HG03520 (cell line): Measurements from ENCODE around the gene COPZ1.

Experiments used
- ATAC-seq: cut with Tn5 transposase; IDR thresholded peaks from one replicate; pipeline ENCODE4 v1.9.1; 2021; ENCODE audit warnings: mild to moderate bottlenecking, moderate library complexity; ENCODE audit not compliant: unreplicated experiment

Gene COPZ1

DNA sequence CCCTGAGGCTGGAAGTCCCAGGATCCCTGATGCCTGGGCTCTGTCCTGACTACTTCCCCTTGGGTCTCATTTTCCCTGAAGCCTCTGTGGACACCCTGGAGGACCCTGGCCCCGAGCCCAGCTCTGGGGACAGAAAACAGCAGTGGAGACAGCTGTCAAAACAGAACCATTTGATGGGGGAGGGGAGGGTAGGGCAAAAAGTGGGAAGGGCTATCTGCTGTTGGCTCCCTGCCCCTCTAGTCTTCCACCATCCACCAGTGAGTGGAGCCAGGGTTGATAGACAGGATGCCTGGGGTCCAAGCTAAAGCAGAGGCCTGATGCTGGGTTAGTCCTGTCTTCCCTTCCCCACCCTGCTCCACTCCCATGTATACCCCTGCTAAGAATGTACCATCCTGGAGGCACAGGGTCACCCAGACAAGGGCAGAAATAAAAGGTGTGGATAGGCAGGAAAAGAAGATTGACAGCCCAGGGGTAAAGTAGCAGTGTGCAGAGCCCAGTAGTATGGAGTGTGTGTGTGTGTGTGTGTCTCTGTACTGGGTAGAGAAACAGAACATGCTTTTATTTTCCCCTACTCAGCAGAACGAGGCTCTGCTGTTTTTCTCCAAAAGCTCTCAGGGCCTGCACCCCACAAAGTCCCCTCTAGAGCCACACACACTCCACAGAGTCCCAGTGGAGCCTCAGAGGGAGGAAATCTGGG, 49.8 kb downstream of the COPZ1 start:
- no peak for ATAC-seq

DNA sequence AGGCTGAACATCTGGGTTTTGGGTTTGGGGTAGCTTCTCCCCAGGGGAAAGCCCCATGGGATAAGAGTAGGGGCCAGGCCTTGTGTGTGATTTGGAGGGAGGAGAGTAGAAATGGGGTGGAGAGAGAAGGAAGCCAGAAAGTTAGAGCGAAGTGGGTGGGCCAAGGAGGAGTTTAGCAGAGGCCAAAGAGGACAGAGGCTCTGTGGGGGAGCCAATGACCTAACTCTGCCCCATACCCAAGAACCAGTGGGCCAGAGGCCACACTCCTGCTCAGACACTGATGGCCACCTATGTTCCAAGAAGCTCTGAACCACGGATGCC, 50.3 kb downstream of the COPZ1 start:
- ATAC-seq = no peak

DNA sequence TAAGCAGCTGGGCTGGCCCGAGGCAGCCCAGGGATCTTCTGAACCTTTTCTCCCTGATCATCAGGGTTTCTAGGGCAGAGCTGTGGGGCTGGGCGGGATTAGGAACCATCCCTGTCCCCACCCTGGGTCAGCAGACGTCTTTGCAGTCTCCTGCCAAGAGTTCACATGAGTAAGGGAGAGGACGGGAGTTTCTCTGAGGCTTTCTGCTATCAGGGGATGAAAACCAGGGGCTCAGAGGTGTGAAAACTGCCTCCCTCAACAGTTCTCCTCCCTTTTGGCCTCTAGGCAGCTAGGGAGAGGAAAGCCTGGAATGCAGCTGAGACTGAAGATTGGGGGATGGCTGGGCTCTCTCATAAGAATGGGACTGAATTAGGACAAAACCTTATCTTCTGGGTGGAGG, 51.7 kb downstream of the COPZ1 start:
- no peak for ATAC-seq

DNA sequence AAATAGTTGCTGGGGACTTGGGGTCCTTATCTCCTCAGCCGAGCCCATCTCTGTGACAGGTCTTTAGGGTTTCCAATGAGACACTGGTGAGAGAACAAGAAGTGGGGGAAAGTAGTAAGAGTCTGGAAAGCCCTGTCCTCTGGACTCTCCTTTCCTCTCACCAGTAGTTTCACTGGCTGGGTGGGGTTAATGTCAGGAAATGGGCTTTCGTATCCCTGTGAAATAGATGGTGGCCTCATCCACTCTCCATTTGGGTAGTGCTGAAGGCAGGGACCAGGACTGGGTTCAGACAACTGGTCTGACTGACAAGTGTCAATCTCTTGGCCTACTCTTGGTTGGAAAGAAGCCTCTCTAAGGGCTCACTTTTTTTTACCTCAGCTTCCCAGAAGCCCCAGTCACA, 52.1 kb downstream of the COPZ1 start:
- ATAC-seq = no peak

DNA sequence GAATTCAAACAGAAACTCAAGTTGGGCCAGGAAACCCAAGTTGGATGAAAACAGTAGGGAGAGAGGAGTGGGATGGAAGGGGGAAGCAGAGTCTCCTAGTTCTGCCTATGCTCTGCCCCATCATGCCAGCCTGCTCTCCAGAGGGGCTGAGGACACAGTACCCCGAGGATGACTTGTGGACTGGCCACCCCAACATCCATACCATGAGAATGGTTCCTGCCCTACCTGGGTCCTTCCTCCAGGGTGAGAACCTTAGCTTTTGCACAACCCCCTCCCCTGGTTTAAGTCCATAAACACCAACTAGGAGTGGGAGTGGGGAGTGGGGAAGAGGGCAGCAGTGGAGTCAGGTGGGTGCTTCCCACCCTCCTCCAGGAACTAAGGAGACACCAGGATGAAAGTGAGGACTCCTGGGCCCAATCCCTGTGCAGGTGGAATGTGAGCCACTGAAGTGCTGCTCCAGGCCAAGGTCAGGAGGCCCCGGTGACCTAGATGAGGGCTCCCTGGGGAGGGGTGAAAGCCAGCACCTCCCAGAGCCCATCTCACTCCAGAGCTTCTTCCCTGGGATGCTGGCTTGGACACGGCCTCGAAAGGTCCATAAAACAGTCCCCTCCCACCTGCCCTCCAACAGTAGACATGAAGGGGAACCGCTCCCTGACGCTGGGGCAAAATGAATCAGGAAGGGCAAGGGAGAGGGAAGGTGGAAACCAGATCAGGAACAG, 53.0 kb downstream of the COPZ1 start:
- no peak for ATAC-seq

DNA sequence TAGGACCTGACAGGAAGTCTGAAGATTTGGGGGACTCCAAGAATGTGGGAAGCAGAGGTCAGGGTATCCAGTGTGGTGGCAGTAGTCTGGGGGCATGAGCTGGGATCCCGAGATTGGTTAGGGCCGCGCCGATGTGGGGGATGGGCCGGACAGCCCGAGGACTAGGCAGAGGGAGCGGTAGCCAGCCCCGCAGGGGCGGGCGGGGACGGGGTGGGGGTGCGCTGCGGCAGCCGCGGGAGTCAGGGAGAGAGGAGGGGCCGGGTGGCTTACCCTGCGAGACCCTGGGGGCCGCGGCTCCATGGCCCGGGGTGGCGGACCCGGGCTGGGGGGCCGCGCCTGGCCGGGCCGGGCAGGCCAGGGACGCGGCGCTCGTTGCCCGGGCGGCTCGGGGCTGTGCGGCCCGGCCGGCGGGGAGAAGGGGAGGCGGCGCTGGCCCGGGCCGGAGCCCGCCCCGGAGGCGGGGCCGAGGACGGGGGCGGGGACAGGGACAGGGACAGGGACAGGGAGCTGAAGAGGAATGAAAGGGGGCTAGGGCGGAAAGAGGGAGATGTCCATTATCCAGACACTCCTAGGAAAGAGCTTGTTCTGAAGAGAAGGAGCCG, 54.0 kb downstream of the COPZ1 start:
- no peak for ATAC-seq

DNA sequence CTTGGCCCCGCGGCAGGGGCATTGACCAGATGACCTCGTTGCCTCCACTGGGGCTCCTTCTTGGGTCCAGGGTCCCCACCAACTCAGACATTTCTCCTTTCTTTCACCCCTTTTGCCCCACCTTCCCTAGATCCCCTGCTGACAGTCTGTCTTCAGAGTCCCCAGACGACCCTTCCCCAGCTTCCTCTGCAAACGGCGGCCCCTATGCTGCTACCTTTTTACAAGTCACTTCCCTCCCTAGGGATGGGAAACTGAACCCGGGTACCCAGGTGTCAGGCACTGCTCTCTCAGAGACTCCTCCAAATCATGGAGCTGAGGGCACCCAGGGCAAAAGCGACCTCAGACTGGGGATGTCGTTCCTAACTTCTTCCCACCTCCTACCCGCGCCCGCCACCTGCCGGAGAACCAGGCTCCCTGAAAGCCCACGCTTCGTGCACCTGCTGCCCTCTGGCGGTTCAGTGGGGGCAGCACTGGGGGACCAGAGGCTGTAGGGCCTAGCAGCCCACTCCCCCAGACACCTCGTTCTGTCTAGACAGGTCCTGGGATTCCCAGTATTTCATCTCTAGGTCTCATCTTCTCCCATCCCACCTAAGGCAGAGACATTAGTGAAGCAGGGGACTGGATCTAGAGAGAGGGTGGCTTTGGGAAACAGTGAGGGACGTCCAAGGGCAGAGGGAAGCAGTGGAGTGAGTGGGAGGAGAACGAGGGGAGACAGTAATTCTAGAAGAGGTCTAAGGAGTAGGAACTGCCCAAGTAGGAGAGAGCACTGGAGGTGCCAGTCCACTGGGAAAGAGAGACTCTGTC, 54.7 kb downstream of the COPZ1 start:
- ATAC-seq = peak; percentile 74

DNA sequence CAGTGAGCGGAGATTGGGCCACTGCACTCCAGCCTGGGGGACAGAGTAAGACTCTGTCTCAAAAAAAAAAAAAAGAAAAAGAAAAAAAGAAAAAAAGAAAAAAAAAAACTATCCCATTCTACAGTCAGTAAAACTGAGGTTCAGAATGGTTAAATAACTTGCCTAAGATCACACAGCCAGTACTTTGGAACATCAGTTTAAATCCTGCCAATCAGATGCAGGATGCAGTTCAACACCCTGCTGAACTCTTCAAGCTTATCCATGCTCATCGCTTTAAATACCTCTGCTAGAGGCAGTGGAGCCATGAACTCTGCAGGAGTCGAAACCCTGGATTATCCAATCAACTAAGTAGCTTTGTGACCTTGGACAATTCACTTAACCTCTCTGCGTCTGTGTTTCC, 56.2 kb downstream of the COPZ1 start:
- ATAC-seq = no peak

DNA sequence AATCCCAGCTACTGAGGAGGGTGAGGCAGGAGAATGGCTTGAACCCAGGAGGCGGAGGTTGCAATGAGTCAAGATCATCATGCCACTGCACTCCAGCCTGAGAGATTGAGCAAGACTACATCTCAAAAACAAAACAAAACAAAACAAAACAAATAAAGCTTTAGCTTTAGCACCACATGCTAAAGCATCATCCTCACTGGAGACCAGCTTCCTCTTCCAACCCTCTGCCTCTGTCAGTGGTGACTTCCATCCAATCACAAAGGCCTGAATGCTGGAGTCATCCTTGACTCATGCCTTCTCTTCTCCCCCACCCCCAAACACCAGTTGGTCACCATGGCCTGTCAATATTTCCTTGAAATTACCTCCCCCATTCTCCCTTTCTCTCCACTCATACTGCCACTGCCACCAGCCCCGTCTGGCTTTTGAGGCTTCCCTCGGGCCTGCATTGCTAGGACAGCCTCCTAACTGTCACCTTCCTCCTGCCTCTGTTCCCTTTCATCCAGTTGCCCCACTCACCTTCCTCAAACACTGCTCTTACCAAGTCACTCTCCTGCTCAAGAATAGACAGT, 58.2 kb downstream of the COPZ1 start:
- no peak for ATAC-seq

DNA sequence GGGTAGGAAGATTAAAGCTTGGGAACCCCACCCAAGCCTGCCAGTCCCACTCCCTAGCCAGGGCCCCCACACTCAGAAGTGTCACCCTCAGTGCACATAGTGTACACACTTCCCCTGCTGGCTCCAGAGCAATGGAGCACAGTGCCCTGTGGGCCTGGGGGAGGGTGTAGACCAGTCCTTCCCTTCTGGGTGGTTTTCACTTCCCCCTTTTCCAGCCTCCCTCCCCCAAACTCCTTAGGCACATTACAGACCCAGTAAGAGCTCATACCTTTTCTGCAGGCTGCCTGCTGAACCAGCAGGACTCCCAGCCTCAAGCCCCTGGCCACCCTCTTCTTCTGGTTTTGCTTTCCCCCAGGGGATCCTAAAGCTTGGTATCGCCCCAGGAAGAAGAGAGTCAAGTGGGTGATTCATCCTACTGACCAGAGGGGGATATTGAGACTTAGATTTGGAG, 59.7 kb downstream of the COPZ1 start, which contains the start of gene ZNF385A:
TSS of gene ZNF385A (minus strand) at position 143 of the 451 bp plus-strand sequence. CDS start 219 bp downstream, outside the sequence.
- ATAC-seq = no peak

DNA sequence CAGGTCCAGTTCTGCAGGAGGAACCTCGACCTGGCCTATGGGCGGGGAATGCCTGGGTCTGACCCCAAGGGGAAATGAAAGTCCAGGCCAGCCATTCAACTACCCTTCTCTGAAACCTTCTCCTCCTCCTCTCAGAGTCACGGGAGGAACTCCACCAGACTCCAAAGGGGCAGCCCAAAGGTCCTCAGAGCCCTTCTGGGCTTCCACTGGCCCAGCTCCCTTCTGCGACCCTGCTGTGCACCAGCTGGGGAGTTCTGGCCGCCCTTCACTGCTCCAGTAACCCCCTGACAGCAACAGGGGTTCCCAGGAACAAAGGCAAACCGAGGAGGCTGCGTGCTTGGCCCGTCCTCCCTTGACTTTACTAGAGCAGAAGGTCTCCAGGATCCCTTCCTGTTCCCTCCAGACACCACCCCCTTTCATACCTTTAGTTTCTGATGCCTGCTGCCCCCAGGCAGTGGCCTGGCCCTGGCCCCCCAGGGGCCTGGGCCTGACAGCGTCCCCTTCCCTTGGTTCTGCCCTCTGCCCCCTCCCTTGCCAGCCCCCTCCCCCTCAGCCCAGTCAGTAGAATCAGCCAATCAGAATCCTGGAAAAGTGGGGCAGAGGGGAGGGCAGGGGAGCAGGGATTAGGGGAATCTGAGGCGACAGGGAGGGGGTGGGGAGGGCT, 60.5 kb downstream of the COPZ1 start:
- no peak for ATAC-seq

DNA sequence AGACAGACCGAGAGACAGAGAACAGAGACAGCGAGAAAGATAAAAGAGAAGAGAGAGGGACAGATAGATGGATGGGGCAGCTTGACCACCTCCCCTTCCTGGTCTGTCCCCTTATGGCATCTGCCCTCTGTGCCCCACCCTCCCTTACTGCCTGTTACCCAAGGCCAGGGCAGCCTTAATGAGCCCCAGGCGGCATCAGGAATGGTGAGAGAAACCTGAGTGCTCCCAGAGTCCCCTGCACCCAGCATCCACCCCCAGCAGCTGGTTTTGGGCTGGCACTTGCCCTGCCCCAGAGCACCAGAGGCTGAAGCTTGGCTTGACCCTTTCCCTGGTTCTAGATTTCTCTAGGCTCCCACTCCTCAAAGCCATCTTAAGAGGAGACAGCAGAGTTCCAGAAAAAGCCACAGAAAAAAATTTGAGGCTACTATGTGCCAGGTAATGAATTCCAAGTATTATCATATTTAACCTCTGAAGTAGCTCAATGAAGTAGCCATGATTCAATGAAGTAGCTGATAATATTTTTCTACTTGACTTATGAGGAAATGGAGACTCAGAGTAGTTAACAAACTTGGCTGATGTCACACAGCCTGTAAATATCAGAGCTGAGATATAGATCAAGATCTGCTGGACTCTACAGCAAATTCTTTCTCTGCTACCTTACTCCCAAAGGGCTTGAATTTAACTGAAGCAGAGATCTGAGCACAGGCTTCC, 61.6 kb downstream of the COPZ1 start:
- no peak for ATAC-seq

DNA sequence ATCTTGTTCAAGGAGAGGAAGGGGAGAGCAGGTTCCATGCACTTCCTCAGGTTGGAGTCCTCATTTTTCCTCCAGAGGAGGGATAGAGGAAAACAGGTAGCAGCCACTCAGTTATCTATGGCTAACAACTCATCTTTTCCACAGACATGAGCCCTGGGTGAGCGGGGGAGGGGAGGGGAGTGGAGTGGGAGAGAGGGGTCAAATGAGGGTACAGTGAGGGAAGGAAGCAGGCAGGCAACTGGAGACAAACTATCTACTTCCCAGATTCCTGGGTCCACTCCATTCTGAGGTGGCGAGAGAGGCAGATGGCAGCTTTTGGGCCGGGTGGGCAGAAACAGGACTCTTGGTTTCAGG, 62.2 kb downstream of the COPZ1 start:
- ATAC-seq = no peak

DNA sequence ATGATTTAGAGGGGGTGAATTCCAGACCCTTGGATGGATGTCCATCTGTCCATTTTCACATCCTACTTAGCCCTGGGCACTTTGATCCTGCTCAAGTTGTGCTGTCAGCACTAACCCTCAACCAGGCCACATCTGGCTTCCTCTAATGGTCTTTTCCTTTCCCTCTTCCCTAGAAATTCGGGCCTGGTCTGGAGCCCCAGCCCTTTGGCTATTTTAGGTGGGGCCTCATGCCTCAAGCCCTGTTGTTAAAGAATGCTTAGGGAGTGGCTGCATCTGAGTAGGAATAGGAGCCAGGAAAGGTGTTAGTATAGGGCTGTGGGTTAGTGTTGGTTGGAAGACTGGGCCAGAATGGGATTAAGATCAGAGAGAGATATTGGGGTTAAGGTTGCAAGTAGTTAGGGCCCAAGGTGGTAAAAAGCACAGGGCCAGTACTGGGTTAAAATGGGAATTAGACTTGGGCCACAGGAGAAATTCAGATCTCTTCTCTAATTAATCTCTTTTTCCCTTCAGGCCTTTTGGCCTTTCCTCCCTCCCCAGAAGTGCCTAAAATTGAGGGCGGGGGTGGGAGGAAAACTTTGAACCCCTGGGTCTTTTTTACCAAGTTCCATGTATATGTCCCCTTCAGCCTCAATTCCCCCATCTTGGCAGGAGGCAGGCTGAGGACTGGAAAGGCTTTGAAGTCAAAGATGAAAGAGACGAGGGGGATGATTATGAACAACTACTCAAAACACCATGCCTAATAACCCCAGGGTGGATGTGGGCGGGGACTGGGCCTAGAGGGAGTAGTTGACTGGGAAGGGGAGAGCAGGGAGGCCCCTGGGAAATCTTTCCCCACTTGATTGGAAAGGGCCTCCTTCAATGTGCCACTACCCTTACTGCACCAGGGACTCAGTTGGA, 63.6 kb downstream of the COPZ1 start:
- ATAC-seq = no peak

DNA sequence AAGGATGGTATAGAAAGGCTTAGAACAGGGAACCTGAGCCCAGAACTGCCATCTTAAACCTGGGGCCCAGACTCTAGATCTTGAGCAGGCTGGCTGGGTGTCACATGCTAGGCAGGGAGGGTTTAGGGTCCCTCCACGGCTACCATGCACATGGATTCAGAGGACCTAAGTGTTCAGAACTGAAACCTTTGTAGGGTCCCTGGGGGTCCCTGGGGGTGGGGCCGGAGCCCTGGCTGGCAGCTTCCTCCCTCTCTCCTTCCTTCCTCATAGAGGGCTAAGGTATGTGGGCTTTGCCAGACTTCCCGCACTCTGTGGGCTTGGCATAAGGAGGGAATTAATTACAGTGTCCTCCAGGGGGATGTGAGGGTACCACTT, 64.2 kb downstream of the COPZ1 start:
- no peak for ATAC-seq

DNA sequence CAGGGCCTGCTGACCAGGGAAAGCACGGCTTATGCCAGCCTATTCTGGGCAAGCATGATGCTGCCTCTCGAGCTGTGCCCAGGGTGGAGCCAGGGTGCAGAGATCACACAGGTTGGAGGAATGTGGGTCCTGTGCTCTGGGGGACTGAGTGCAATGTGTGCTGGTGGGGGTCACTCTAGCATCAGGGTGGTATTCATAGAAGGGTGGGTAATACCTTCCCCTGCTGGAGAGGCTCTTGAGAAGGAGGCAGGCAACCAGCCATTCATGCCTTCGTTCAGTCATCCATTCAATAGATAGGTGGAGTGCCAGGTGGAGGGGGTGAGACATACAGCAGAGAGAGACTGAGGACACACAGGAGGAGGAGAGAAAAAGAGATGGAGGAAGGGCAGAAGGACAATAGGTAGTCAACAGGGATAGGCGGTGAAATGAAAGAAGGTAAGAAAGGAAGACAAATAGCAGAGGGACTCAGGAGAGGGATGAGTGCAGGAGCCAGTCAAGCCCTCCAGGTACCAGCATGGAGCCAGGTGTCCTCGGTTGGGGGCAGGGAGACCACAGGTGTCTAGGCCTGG, 64.8 kb downstream of the COPZ1 start:
- ATAC-seq = no peak

DNA sequence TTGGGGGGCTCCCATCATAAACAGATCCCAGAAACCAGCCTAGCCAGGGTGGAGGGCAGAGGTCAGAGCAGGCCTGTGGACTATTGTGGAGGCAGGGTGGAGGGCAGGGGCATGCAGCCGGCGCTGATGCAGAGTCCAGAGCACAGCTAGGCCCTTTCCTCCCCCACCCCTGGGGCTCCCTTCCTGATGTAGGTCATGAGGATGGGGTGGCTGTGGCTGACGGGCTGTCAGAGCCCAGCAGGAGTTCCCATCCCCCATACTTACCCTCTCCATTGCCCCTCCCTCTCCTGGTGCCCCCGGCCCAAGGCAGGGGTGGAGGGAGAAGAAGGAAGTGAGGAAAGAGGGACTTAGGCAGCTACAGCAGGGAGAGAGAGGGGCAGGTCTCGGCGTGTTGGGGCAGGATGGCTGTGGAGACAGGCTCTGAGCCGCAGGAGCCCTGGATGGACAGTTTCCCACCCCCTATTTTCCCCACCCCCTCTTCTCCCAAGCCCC, 65.3 kb downstream of the COPZ1 start:
- ATAC-seq = no peak
